T-helper 22 cell (primary cell): ENCODE measurements around the gene ZNF547.
"Not testable (repeated sequence)": the region's sequence is repeated elsewhere in the genome, so short reads cannot be mapped to it uniquely, and the experiment has no call there.

Experiments
- DNase-seq: peaks from one replicate; pipeline ENCODE4 v3.0.0-alpha.2; 2020; ENCODE audit warnings: low read depth

Gene ZNF547

DNA sequence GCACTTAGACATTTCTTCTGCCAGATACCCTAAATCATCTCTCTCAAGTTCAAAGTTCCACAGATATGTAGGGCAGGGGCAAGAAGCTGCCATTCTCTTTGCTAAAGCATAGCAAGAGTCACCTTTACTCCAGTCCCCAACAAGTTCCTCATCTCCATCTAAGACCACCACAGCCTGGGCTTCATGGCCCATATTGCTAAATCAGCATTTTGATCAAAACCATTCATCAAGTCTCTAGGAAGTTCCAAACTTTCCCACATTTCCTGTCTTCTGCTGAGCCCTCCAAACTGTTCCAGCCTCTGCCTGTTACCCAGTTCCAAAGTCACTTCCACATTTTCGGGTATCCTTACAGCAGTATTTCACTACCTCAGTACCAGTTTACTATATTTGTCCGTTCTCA lies 11.3 kb downstream of the ZNF547 start:
- not testable (repeated sequence) for DNase-seq

GRCh38 chr19:57376151-57376550 lies 12.8 kb downstream of the ZNF547 start:
- no peak for DNase-seq

DNA sequence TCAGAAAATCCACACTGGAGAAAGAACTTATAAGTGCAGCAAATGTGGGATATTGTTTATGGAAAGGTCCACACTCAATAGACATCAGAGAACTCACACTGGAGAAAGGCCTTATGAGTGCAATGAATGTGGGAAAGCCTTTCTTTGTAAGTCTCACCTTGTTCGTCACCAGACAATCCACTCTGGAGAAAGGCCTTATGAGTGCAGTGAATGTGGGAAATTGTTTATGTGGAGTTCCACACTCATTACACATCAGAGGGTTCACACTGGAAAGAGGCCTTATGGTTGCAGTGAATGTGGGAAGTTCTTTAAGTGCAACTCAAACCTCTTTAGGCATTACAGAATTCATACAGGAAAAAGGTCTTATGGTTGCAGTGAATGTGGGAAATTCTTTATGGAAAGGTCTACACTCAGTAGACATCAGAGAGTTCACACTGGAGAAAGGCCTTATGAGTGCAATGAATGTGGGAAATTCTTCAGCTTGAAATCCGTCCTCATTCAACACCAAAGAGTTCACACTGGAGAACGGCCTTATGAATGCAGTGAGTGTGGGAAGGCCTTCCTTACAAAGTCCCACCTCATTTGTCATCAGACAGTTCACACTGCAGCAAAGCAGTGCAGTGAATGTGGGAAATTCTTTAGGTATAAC lies 14.3 kb downstream of the ZNF547 start:
- no peak for DNase-seq

GRCh38 chr19:57380923-57381322 lies 17.6 kb downstream of the ZNF547 start:
- no peak for DNase-seq

DNA sequence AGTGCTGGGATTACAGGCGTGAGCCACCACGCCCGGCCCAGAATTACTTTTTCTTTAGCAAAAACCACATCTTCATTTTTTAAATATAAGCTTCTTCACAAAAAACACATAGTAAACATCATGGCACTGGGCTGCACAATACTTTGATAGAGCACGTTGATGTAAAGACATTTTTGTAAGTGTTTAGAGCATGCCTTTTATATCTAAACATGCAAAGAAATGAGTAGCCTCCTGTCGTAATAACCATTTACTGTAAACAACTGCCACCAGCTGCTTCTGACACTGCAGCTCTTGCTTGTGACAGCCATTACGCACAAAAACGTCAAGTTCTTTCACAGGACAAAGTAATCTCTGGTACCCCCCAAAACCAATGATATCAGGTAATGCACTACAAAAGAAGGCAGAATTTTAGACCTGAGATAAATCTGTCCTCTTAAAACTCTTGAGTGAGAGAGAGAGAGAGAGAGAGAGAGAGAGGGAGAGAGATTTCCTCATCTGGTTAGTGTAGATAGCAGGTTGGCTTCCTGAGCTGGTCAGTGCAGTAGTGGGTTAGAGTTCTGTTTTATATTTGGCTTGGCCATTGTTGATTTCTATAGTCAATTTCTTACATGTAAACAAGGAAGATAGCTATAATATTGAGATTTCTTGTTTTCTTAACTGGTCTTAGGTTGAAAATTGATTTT lies 19.6 kb downstream of the ZNF547 start:
- DNase-seq, result no peak

DNA sequence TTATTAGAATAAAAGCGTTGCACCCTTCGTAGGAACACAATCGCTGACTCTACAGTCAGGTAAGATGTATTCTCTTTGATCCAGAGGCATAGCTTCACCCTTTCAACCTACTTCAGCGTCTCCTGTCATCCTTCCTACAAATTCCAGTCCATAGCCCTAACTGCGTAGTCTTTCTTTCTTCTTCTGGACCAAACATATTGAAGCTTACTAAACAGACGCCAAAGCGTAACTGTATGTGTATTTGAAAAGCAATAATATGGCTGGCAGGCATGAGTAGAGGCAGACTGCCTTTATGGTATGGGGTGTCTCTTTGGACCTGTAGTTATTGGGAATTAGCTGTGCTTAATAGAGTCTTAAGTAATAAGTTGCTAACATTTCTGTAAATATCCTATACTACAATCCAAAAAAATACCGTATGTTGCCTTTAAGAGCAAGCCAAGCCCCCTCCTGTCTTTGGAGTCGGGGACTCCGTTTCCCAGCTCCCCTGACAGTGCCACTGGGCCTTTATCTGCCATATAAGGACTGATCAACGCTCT lies 25.9 kb downstream of the ZNF547 start:
- DNase-seq, result no peak

DNA sequence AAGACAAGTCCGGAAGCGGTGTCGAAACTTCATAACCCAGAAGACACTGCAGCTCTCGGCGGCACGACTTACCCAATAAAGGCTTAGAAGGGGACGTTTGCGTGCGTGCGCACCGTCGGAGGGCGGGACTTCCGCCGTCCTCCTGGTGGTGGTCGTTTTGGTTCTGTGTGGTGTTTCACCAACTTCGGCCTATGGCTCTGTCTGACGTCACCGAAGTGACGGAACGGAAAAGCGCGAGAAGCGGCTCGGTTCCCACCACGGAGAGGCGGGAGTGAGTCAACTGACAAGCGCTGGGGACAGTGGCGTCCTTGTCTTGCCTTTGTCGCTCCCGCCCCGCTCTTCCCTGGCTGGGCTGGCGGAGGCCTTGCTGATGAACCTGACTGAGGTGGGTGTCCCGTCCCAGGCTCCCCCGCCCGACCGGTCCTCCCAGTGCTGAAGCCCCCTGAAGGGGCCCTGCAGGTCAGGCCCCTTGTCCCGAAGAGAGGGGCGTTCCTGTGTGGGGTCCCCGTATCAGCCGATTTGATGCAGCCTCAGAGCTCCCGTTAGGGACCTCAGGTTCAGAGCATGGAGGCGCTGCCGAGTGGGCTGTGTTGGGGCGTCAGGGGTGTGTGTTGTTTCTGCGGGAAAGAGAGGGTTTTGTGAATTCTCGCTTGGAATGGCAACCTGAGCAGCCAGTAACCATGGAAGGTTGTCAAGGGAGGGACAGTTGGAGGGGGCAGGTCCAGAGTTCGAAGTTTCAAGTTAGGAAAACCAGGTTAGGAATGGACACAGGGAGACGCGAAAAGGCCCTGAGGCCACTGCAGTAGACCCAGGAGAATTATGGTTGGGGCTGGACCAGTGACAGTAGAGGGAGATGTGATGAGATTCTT lies 26.6 kb downstream of the ZNF547 start, which contains the start of gene ZNF548:
ZNF548 (plus strand) TSS at position 125 of the 869 bp plus-strand sequence; CDS start at position 371, 246 bp downstream.
- DNase-seq, result peak; percentile 96

DNA sequence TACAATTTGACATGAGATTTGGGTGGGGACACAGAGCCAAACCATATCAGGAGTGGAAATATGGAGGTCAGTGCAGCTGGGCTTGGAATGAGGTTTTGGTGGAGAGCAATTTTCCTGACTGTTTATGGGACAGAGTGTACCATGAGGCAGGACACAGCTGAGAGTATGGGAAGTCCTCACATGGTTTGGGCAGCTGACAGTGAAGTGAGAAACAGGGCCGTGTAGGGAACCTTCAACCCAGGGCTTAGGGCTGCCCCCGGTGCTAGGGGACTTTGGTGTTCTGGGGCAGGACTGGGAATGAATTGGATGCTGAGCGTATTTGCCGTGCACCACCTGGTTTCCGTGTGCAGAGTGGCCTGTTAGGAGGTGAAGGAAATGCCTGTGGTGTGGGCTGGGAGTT lies 32.4 kb downstream of the ZNF547 start:
- DNase-seq, result no peak

DNA sequence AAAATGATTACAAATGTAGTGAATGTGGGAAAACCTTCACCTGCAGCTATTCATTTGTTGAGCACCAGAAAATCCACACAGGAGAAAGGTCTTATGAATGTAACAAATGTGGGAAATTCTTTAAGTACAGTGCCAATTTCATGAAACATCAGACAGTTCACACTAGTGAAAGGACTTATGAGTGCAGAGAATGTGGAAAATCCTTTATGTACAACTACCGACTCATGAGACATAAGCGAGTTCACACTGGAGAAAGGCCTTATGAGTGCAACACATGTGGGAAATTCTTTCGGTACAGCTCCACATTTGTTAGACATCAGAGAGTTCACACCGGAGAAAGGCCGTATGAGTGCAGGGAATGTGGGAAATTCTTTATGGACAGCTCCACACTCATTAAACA lies 35.5 kb downstream of the ZNF547 start:
- DNase-seq, result no peak

DNA sequence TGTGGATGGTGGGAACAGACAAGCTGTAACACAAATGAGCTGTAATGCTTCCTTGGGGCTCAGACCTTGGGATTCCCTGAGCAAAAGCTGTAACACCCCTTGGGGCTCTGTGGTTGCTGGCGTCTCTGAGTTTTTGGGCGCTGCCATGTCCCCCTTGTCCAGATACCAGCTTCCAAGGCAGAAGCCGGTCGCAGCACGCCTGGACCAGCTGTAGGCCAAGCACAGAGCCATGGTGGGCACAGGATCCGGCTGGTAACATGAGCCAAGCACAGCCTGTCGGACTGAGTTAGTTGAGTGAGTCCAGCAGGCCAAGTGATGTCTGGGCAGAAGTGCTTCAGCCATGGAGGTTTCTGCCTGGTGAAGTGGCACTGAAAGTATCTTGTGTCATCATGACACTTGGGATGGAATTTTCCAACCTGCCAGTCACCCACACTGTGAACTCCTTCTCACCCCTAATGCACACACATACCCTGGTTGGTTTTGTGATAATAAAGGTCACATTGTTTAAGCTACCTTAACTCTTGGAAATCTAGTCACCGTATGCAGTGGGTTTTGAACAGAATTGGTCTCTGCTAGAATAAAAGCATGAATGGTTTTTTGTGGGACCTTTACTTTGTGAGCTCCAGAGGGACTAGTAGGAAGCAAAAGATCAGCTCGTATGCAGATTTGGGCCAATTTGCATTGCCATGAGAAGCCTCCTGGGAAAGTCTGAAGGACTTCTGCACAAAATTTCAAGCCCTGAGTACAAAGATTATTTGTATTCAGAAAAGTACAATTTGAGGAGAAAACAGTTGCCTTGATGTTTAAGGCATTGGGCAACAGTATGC lies 40.6 kb downstream of the ZNF547 start:
- DNase-seq, result no peak

- DNase-seq, result peak; percentile 30
These were observed 43.3 kb downstream of the ZNF547 start for GRCh38 chr19:57406516-57407123.

DNA sequence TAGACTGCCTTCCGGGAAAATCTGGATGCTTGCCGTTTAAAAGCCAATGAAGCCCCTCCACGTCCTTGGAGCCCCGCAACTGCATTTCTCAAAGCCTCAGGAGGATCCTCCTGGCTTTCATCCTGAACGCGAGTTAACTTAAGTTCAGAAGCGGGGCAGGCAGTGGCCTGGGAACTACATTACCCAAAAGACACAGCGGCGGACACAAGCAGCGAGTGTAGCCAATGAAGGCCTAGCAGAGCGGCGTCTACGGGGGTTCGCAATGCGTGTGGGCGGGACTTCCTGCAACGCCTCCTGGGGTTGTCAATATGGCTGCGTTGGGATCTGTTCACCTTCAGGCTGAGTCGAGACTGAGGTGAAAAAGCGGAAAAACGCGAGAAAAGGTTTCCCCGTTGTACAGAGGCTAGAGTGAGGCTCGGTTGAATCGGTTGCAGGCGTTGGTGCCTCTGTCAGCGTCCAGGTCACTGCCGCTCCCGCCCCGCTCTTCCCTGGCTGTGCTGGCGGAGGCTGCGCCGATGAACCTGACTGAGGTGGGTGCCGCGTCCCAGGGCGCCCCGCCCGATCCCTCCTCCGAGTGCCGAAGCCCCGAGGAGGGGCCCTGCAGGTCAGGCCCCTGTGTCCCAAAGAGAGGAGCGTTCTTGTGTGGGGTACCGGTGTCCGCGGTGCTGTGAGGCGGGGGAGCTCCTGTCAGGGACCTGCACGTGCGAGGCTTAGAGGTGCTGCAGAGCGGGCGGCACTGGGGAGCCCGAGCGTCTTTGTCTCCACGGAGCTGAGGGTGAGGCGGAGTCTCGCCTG lies 47.7 kb downstream of the ZNF547 start, which contains the start of gene ZNF17:
ZNF17 (plus strand) TSS at position 285 of the 795 bp plus-strand sequence. CDS start 2,455 bp downstream, outside the sequence.
- DNase-seq, result peak; percentile 85

- DNase-seq, result no peak
These were observed 56.1 kb downstream of the ZNF547 start for GRCh38 chr19:57419439-57419838.

DNA sequence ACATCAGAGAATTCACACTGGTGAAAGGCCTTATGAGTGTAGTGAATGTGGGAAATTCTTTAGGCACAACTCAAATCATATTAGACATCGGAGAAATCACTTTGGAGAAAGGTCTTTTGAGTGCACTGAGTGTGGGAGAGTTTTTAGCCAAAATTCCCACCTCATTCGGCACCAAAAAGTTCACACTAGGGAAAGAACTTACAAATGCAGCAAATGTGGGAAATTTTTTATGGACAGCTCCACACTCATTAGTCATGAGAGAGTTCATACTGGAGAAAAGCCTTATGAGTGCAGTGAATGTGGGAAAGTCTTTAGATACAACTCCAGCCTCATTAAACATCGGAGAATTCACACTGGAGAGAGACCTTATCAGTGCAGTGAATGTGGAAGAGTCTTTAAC lies 57.7 kb downstream of the ZNF547 start:
- DNase-seq, result no peak
